HG02981 (cell line): ENCODE measurements around the gene EPS15.
A peak's percentile ranks its signal among the peaks of the same experiment; 100 is the strongest.
"Not testable (repeated sequence)": the region's sequence is repeated elsewhere in the genome, so short reads cannot be mapped to it uniquely, and the experiment has no call there.

Experiments used
- ATAC-seq: cut with Tn5 transposase; IDR thresholded peaks from one replicate; pipeline ENCODE4 v1.9.1; 2021; ENCODE audit warnings: mild to moderate bottlenecking, moderate library complexity; ENCODE audit not compliant: unreplicated experiment

Gene EPS15

GRCh38 chr1:51543858-51544257 lies 24.8 kb upstream of the EPS15 start:
- no peak for ATAC-seq

GRCh38 chr1:51542158-51542953 lies 23.3 kb upstream of the EPS15 start:
- ATAC-seq, result no peak

DNA sequence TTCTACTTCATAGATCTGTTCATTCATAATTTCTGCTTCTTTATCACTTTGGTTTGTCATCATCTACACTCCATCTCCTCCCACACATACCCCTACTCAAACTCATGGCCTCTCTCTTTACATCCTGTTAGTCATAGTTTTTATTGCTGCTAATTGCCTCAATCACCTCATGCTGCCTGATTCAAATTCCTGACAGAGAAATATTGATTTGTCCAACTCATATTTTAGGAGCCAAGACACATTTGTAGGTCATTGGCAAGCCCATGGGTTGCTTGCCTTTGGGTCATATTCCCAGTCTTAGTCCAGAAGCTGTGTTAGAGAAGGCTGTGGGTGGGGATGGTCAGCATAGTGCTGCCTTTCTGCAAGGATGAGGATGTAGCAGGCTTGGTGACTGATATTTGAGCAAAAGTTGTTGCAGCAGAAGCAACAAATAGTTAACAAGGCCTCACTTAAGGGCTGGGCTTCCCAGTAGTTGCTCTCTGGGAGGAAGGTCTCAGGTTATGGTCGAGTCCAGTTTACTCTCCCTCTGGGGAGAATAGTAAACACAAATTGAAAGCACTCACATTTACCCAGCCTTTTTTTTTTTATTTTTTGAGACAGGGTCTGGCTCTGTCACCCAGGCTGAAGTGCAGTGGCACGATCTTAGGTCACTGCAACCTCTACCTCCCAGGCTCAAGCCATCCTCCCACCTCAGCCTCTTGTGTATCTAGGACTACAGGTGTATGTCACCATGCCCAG lies 22.4 kb upstream of the EPS15 start:
- ATAC-seq, result no peak

GRCh38 chr1:51537568-51537967 lies 18.5 kb upstream of the EPS15 start:
- ATAC-seq, result no peak

GRCh38 chr1:51535006-51535592 lies 16.0 kb upstream of the EPS15 start:
- no peak for ATAC-seq

DNA sequence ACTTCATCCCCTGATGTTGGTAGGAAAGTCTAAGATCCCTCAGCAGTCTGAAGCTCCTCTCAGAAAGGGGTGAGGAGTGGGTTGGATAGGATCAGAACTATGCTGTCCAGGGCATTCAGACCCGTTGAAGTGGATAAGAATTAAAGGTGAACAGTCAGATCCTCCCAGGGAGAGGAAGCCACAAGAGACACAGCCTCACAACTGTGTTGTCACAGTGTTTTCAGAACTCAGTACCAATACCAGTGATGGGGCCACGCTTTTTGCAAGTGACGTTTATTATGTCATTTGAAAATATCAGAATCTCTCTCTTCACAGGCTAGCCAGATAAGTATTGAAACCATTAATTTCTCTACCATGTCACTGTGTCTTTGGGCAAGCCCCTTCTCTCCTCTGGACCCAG lies 15.4 kb upstream of the EPS15 start:
- no peak for ATAC-seq

- ATAC-seq, result no peak
Measured at GRCh38 chr1:51532853-51533252, 13.8 kb upstream of the EPS15 start.

GRCh38 chr1:51530447-51530846 lies 11.4 kb upstream of the EPS15 start:
- not testable (repeated sequence) for ATAC-seq

- no peak for ATAC-seq
Measured at GRCh38 chr1:51527144-51527543, 8.1 kb upstream of the EPS15 start.

GRCh38 chr1:51526248-51526647 lies 7.2 kb upstream of the EPS15 start:
- ATAC-seq, result no peak

DNA sequence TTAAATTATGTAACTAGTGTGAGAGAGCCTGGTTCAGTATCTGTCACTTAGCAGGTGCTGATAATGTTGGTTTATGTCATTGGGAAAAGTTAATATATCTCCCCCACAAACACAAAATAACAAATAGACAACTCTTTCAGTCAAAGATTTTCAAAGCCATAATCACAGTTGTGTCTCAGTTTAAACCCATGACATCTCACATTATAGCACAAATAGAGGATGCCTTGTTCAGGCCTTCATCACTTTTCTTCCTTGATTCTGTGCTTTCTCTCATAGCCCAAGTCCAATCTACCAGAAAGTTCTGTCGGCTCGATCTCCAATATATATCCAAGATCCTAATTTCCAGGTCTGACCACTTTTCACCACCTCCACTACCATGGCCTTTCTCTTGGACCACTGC lies 6.2 kb upstream of the EPS15 start:
- no peak for ATAC-seq

- no peak for ATAC-seq
Measured at GRCh38 chr1:51524817-51525216, 5.8 kb upstream of the EPS15 start.

- no peak for ATAC-seq
Measured at GRCh38 chr1:51523931-51524330, 4.9 kb upstream of the EPS15 start.

DNA sequence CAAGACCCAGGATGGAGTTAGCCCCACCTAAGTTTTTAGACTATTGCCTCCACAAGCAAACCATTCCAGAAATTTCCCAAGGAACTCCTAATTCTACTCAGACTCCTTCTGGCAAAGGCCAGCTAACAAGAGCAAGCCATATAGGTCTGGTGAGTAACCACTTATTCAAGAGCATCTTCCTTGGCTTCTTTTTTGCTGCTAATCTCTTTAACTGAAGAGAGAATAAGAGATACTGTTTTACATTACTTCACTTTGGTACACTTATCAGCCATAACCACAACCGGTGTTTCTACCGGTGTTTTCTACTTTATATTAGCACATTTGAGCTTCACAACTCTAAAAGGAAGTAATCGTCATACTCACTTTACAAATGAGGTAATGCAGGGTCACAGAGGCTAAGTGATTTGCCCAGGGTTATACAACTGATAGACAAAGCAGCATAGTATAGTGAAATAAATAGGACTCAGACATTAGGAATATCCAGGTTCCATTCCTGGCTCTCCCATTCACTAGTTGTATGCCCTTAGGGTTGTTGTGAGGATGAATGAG lies 1.7 kb upstream of the EPS15 start:
- ATAC-seq, result no peak

DNA sequence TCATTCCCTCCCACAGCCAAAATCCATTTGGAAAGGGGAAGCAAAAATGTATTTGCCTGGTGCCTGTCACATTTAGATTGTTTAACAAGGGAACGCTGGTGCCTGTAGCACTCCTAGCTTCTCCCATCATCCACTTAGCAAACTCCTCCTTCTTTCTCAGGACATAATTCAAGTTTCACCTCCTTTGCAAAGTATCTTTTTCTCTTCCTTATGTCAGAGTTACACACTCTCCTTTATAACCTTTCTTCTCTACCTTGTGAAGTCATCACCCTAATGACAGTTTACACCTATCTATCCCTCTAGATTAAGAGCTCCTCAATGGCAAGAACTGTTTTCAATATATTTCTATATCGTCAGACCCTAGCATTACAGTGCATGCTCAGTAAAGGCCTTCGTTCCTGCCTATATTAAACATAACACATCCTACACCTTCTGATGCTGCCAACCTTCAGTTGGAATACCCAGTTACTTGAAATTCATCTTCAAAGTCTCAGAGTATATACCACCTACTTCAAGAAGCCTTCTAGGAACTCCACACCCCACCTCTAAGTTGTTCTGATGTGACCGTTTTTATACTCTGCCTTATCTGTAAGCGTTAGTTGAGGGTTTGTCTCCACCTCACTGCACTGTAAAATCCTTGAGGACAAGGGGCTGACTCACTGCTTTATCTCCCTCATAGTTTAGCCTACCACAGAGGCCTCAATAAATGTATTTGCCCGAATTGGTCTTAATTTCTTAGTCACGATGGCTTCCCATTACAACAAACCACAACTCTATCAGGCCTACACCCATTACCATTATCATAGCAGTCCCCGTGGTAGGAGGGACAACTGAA lies 1.0 kb upstream of the EPS15 start:
- ATAC-seq, result no peak

DNA sequence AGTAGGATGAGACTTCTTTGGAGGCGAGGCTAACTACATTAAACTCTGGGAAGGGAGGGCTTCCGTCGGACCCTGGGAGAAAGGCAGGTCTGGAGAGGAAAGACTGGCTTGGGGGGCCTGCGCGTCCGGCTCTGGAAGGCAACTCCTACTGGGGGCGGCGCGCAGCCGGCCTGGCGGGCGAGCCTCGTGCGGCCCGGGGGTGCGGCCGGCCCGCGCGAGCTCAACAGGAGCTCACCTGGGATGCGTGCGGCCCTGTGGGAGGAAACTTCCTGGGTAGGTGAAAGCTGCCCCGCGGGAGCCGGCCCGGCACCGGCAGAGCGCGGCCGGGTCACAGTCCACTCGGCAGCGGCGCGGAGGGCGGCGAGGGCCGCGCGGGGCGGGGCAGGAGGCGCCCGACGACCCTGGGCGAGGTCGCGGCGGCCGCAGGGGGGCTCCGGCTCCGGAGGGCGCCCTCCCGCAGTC lies 449 bp downstream of the EPS15 start:
- ATAC-seq, result peak; percentile 34

DNA sequence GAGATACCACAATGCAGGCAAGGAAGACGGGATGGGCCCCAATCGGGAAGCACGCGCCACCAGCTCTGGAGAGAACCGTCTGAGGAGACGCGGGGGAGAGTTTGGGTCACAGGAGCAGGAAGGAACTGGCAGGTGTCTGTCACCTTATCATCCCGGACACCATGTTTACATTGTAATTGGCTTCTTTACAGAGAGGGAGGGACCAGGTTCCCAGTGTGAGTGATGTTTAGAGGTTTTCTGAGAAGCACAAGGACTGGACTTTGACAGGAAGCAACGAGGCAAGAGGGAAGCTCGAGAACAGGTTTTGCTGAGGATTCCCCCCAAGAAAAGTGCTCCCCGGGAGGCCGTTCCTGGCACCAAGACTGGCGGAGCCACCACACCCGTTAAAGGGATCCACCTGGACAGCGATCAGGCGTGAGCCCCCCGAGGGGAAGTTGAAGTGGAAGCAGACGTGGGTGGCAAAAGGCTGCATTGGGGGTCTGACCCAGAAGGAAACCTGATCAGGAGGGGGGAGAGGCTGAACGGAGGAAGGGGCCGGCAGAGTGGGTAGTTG lies 957 bp downstream of the EPS15 start:
- peak; percentile 31 for ATAC-seq

GRCh38 chr1:51517361-51518032 lies 1.6 kb downstream of the EPS15 start:
- no peak for ATAC-seq

DNA sequence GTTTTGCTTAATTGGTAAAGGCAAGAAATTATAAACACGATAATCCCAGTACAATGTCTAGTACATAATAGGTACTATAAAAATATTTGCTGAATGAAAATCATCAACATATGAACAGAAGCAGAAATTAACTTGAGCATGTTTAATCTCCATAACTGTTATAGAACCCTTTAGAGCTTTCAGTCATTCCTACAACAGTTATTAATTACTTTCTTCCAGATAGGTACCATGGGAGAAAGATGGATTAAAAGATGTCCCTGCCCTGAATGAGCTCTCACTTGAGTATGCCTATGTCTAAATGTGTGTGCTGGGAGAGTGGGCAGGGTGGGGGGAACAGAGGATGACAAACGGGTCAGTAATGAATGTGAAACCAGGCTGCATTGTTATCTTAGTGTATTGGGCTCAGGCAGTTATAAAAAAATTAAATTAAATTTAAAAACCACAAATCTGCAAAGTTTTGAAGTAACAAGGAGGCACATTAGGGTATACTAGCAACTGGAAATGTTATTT lies 2.4 kb downstream of the EPS15 start:
- ATAC-seq, result no peak
